HepG2 (cell line): ENCODE measurements around the gene FNDC3B. TPM values are rescaled to one million over a fixed set of nuclear protein-coding genes. Genes with fewer than 3 reads are reported as not detected.
A peak's percentile ranks its signal among the peaks of the same experiment; 100 is the strongest.

Source experiments
- ATAC-seq: fragments of 200-7000 bp; cut with Tn5 transposase; 3 replicates; pipeline ENCODE4 v1.9.1; 2020; ENCODE audit warnings: mild to moderate bottlenecking, moderate library complexity
- BruUV-seq: library from RNA; stranded (reverse); fragments of 400-500 nt; replicated peaks from 2 replicates; lab custom pipeline; 2021; lab: Mats Ljungman, UMichigan
- CTCF ChIA-PET: fragments of 300-600 bp; formaldehyde crosslinking; extraction: SDS; loops from one replicate; lab custom pipeline; 2021; ENCODE audit warnings: low total read pairs, inconsistent platforms, low intra/inter-chr PET ratio; lab: Yijun Ruan, JAX
- POLR2A ChIA-PET: fragments of 350-600 bp; sonication (Branson Sonifier 250); formaldehyde crosslinking; loops from one replicate; lab custom pipeline; 2020; ENCODE audit warnings: antibody characterized with exemption, inconsistent platforms; lab: Yijun Ruan, JAX
- DNase-seq: peaks from one replicate; pipeline ENCODE4 v3.0.0-alpha.2; 2015; ENCODE audit warnings: low spot score
- FAIRE-seq: peaks from 3 replicates; lab custom pipeline; 2011; peaks lifted over from hg19 to GRCh38; lab: Jason Lieb, UNC
- H2AFZ ChIP-seq: one replicate; pipeline ENCODE4 v1.6.1; 2011; ENCODE audit warnings: low read length, inconsistent platforms
- H3K27ac ChIP-seq: fragments of 300-600 bp; 3 replicates; pipeline ENCODE4 v1.8.0; 2011; ENCODE audit warnings: mixed run types, mild to moderate bottlenecking, mixed read lengths, low read length, inconsistent platforms; ENCODE audit not compliant: insufficient read depth; ENCODE audit errors: extremely low read length
- H3K27me3 ChIP-seq, 2 experiments: fragments of 200-600 bp in 1 of 2; 2 replicates in 1 of 2; 3 replicates in 1 of 2; pipeline versions ENCODE4 v1.6.0 to v1.8.0; 2011; ENCODE audit warnings: low read length in 2 of 2, mild to moderate bottlenecking in 2 of 2, moderate library complexity in 2 of 2, inconsistent platforms in 1 of 2; ENCODE audit not compliant: insufficient read depth in 2 of 2, control insufficient read depth in 1 of 2
- H3K36me3 ChIP-seq, 2 experiments: fragments of 200-600 bp in 1 of 2; replicated peaks in 1 of 2; 2 replicates in 1 of 2; 3 replicates in 1 of 2; pipeline versions ENCODE4 v1.5.1 to v1.8.0; 2011; ENCODE audit warnings: low read length in 2 of 2, inconsistent platforms in 1 of 2; ENCODE audit not compliant: insufficient read depth in 2 of 2, control insufficient read depth in 1 of 2
- H3K4me1 ChIP-seq: 2 replicates; pipeline ENCODE4 v1.5.1; 2012; ENCODE audit warnings: low read length, inconsistent platforms; ENCODE audit not compliant: insufficient read depth
- H3K4me2 ChIP-seq: 2 replicates; pipeline ENCODE4 v1.6.0; 2011; ENCODE audit warnings: low read depth, low read length, inconsistent platforms
- H3K4me3 ChIP-seq, 3 experiments: fragments of 200-600 bp in 1 of 3; sonication (generic), shearing (Covaris generic) in 1 of 3; replicated peaks in 1 of 3; 2 replicates each; pipeline ENCODE4 v1.5.1; 2011 to 2016; ENCODE audit warnings: low read length in 3 of 3, inconsistent platforms in 2 of 3, low read depth in 2 of 3, mild to moderate bottlenecking in 2 of 3, control low read depth in 1 of 3, mixed read lengths in 1 of 3; ENCODE audit not compliant: insufficient read depth in 1 of 3
- H3K79me2 ChIP-seq: one replicate; pipeline ENCODE4 v1.6.1; 2011; ENCODE audit warnings: low read length, inconsistent platforms; ENCODE audit not compliant: insufficient read depth
- H3K9ac ChIP-seq: 2 replicates; pipeline ENCODE4 v1.6.0; 2011; ENCODE audit warnings: mild to moderate bottlenecking, low read depth, low read length, inconsistent platforms; ENCODE audit not compliant: insufficient read depth
- H3K9me3 ChIP-seq: 2 replicates; pipeline ENCODE4 v1.5.1; 2012; ENCODE audit warnings: mild to moderate bottlenecking, low read length
- H4K20me1 ChIP-seq: 2 replicates; pipeline ENCODE4 v1.6.0; 2011; ENCODE audit warnings: inconsistent platforms, mild to moderate bottlenecking, low read length, moderate library complexity; ENCODE audit not compliant: insufficient read depth
- CBX5 ChIP-seq: sonication (generic); formaldehyde crosslinking; IDR thresholded peaks from 2 replicates; pipeline ENCODE4 v1.4.0; 2020; ENCODE audit warnings: missing genetic modification reagents, borderline replicate concordance
- CEBPG ChIP-seq: IDR thresholded peaks from 2 replicates; pipeline ENCODE4 v1.6.1; 2016
- ESRRA ChIP-seq: sonication (generic); formaldehyde crosslinking; IDR thresholded peaks from 2 replicates; pipeline ENCODE4 v1.5.1; 2020; ENCODE audit warnings: mild to moderate bottlenecking, low read depth, missing genetic modification reagents
- MED1 ChIP-seq: sonication (generic); formaldehyde crosslinking; IDR thresholded peaks from 2 replicates; pipeline ENCODE4 v1.4.0; 2020; ENCODE audit warnings: missing genetic modification reagents
- POLR2G ChIP-seq: fragments of 200-400 bp; formaldehyde crosslinking; IDR thresholded peaks from 2 replicates; pipeline ENCODE4 v1.6.1; 2018; ENCODE audit warnings: mild to moderate bottlenecking, low read depth, low read length, moderate library complexity
- RARA ChIP-seq: IDR thresholded peaks from 2 replicates; pipeline ENCODE4 v1.6.1; 2016; ENCODE audit warnings: missing genetic modification reagents, missing compliant biosample characterization
- RBFOX2 ChIP-seq: fragments of 200-400 bp; formaldehyde crosslinking; IDR thresholded peaks from 2 replicates; pipeline ENCODE4 v1.6.1; 2017; ENCODE audit warnings: low read depth, mild to moderate bottlenecking, low read length
- SMAD9 ChIP-seq: sonication (generic); formaldehyde crosslinking; IDR thresholded peaks from 2 replicates; pipeline ENCODE4 v1.5.1; 2020; ENCODE audit warnings: mild to moderate bottlenecking, missing genetic modification reagents
- SOX6 ChIP-seq, 2 experiments: fragments of 450-650 bp in 1 of 2; sonication (generic) in 1 of 2; formaldehyde crosslinking in 1 of 2; IDR thresholded peaks; 2 replicates each; pipeline versions ENCODE4 v1.4.0 to v1.6.1; 2017 to 2020; ENCODE audit warnings: antibody characterized with exemption in 1 of 2, mild to moderate bottlenecking in 1 of 2, missing genetic modification reagents in 1 of 2
- ZNF7 ChIP-seq: IDR thresholded peaks from 2 replicates; pipeline ENCODE4 v1.6.1; 2016; ENCODE audit warnings: missing biosample characterization, missing genetic modification reagents
- WGBS: methylation state at CpG from one replicate; pipeline ENCODE4 v1.1.6; 2017; ENCODE audit warnings: low lambda C conversion rate; 5-methylcytosine and 5-hydroxymethylcytosine counted together
- in situ Hi-C: cut with HindIII; loops from 2 replicates; pipeline ENCODE4 v1.10.0; 2017; ENCODE audit warnings: low pct_unique_long_range_greater_than_20kb; ENCODE audit not compliant: extremely low pct_ligation_motif_present
- intact Hi-C: fragments of 100-400 bp; cut with micrococcal nuclease; formaldehyde crosslinking; loops from one replicate; pipeline ENCODE4 v1.10.0; 2022; ENCODE audit not compliant: unreplicated experiment
- polyA plus RNA-seq, 8 experiments: library from polyadenylated mRNA; depleted of rRNA in 3 of 8; stranded (reverse) in 7 of 8; unstranded in 1 of 8; fragments of >200 nt; fragmentation: Illumina TruSeq in 4 of 8; extraction: Trizol in 4 of 8; gene quantifications; 2 replicates each; pipeline versions ENCODE4 v1.2.1 to v1.2.3, GENCODE V29; 2011 to 2016; ENCODE audit warnings: low read depth in 4 of 8, missing spikeins in 1 of 8, mixed read lengths in 1 of 8; ENCODE audit not compliant: insufficient read depth in 1 of 8
- total RNA-seq, 5 experiments: library from RNA; depleted of rRNA; stranded (reverse); fragments of >200 nt; fragmentation: Illumina TruSeq; extraction: Trizol; gene quantifications; 2 replicates each; pipeline ENCODE4 v1.2.3, GENCODE V29; 2016; ENCODE audit warnings: low read depth in 1 of 5
- TF ChIP-seq, protein P1 (sequence below): sonication (generic); formaldehyde crosslinking; IDR thresholded peaks from 2 replicates; pipeline ENCODE4 v1.5.1; 2020; ENCODE audit warnings: missing genetic modification reagents, mild to moderate bottlenecking, borderline replicate concordance

Gene FNDC3B
- total and polyA plus RNA-seq, 2 of the 13 experiments (the other 11 are each of a cell fraction or from before 2014, with no cell fraction given) = 74.8 to 103 TPM

DNA sequence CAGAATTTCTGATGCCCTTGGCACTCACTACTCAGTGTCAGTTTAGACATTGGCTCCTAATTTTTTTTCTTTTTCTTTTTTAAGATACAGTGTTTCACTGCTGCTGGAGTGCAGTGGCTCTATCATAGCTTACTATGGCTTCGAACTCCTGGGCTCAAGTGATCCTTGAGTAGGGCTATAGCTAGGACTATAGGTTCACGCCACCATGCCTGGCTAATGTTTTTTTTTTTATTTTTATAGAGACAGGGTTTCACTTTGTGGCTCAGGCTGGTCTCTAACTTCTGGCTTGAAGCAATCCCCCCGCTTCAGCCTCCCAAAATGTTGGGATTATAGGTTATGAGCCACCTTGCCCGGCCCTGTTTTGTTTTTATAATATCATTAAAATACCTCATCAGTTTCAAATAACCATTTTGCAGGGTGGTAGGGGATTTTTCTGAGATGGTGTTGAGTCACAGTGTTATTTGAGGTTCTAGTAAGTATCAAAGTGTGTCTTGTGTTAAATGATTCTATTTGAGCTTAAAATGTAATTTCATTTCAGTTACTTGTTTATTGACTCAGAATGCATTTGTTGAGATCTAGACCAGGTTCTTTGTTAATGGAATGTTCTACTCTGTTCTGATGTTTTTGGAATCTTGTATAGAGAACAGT is 7.0 kb downstream of the FNDC3B start:
- peak overlapping the region; percentile 99 for H3K27ac ChIP-seq
- peak overlapping the region; percentile 97 for H3K4me2 ChIP-seq
- no peak for ATAC-seq
- peaks cover 5 to 49% of the 10 kb centered on the region in 2 experiments for H3K36me3 ChIP-seq
- in situ Hi-C loops = no loop called here
- TF ChIP-seq CEBPG (CRISPR knock-in tag) (no peak), SMAD9 (CRISPR knock-in tag) (no peak), SOX6 (IDR thresholded peaks at IDR 0.05) (no peak), SOX6 (CRISPR knock-in tag; IDR thresholded peaks at IDR 0.05) (peak; percentile 2; the same call in 1 of the 2 replicates), CBX5 (CRISPR knock-in tag) (no peak), ESRRA (no peak), MED1 (0 out of 2 replicates have a peak, but pooled peaks have one; percentile 11), ZNF7 (CRISPR knock-in tag) (no peak), RBFOX2 (peak; percentile 2; the same call in 1 of the 2 replicates), POLR2G (peak; percentile 56; the same call in 1 of the 2 replicates), RARA (0 out of 2 replicates have a peak, but pooled peaks have one; percentile 1)
- TF ChIP-seq, protein P1, sequence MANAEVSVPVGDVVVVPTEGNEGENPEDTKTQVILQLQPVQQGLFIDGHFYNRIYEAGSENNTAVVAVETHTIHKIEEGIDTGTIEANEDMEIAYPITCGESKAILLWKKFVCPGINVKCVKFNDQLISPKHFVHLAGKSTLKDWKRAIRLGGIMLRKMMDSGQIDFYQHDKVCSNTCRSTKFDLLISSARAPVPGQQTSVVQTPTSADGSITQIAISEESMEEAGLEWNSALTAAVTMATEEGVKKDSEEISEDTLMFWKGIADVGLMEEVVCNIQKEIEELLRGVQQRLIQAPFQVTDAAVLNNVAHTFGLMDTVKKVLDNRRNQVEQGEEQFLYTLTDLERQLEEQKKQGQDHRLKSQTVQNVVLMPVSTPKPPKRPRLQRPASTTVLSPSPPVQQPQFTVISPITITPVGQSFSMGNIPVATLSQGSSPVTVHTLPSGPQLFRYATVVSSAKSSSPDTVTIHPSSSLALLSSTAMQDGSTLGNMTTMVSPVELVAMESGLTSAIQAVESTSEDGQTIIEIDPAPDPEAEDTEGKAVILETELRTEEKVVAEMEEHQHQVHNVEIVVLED = no peak
- TF ChIP-seq, all 625 proteins: peak for 5
- intact Hi-C loops = loop anchor here (5.0 kb wide), 1 partner anchor 164 kb away; no protein-coding TSS in a partner anchor
- H3K27me3 ChIP-seq = no peaks in the 10 kb centered on the region; a peak in 1 of 5 replicates
- no TSS peak for BruUV-seq
- peaks cover 100% of the 10 kb centered on the region for H3K79me2 ChIP-seq
- H3K9ac ChIP-seq = peak overlapping the region; percentile 65; the same call in 1 of the 2 replicates
- peak overlapping the region; percentile 53 to 95 (median 93) for H3K4me3 ChIP-seq
- POLR2A ChIA-PET = interaction anchor here (1.1 to 1.7 kb wide), 3 partner anchors 93 to 205 kb away, joined by 3 to 5 read pairs (median 4); no protein-coding TSS in a partner anchor
- H3K4me1 ChIP-seq = peaks cover 77% of the 10 kb centered on the region
- no peak overlapping the region for H2AFZ ChIP-seq
- H3K9me3 ChIP-seq = no peaks in the 10 kb centered on the region
- H4K20me1 ChIP-seq = peaks cover 82% of the 10 kb centered on the region
- 52% methylated on average over 4 of the region's 4 CpGs for WGBS
- CTCF ChIA-PET = no interaction called here
- FAIRE-seq (no peak), DNase-seq (no peak)
